CD1c-positive myeloid dendritic cell (primary cell): Measurements from ENCODE around the gene CEP68.
"Not testable (repeated sequence)": the region's sequence is repeated elsewhere in the genome, so short reads cannot be mapped to it uniquely, and the experiment has no call there.

ENCODE experiments used
- DNase-seq: peaks from one replicate; pipeline ENCODE4 v3.0.0-alpha.2; 2016; ENCODE audit errors: extremely low spot score

CEP68 gene

DNA sequence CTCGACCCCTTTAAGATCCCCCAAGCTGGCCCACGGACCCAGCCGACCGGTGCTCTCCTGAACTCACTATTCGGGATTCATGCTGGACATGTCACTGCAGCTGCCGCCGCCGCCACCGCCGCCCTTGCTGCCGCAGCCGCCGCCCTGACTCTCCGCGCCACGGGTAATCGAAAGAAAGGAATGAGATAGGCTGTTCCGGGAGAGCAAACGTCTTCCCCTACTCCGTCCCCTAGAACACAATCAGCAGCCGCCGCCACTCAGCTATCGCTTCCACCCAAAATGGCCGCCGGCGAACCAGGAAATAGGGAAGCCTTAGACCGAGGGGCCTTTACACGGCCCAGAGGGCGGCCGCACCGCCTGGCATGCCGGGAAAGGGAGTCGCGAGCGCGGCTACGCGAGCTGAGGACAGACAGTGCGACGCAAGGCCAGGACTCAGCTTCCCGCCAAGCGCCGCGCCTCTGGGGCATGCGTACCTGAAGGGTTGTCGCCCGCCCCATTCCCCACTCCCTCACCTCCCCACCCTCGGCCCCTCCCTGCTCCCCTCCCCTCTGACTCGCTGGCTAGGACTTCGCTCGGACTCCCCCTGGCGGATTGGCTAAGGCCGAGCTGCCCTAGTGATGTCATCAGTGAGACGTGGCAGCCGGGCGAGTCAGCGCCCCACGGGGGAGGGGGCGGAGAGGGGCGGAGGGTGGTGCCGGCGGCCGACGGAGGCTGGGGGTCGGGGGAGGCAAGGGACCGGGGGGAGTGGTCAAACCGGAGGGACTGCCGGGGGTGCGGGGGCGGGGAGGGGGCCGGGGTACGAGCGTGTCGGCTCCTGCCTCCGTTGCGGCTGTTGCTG, 73.8 kb downstream of the CEP68 start, which contains the start of gene RAB1A:
RAB1A (minus strand) TSS at position 281 of the 838 bp plus-strand sequence; CDS start at position 90, 191 bp downstream.
- peak; percentile 99 for DNase-seq

GRCh38 chr2:65130664-65131175, 74.5 kb downstream of the CEP68 start:
- no peak for DNase-seq

GRCh38 chr2:65132930-65133329, 76.7 kb downstream of the CEP68 start:
- not testable (repeated sequence) for DNase-seq

DNA sequence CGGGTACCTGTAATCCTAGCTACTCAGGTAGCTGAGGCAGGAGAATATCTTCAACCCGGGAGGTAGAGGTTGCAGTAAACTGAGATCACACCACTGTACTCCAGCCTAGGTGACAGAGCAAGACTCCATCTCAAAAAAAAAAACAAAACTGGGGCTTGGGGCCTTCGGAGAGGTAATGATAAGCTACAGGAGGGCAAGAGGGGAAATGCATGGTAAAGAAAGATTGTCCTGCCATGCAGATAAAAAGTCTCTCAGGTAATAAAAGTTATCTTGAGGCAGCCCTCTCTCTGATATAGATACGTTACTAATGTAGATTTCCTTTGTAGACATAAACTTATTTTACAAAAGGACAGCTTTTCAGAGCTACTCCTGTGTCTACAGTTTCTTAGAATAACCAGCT, 77.4 kb downstream of the CEP68 start:
- DNase-seq, result no peak

DNA sequence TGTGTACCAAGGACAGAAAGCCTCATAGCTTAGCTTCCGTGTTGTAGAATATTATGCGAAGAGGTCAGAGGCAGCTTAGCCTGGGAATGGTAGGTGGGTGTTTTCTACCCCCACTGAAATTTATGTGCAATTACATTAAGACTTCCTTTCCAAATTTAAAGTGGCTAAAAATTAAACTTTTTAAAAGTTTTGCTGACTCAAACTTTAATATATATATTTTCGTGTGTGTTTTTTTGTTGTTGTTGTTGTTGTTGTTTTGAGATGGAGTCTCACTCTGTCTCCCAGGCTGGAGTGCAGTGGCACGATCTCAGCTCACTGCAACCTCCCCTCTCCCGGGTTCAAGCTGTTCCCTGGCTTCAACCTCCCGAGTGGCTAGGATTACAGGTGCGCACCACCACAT, 77.9 kb downstream of the CEP68 start:
- DNase-seq, result no peak

- peak; percentile 0 for DNase-seq
These were observed 80.0 kb downstream of the CEP68 start for GRCh38 chr2:65136253-65136652.
